CD4-positive, alpha-beta memory T cell (primary cell): ENCODE data around the gene CWC25. TPM values are rescaled to one million over a fixed set of nuclear protein-coding genes. Genes with fewer than 3 reads are reported as not detected.

Experiments
- CTCF ChIA-PET: fragments of 350-600 bp; sonication (Branson Sonifier 250); formaldehyde crosslinking; loops from one replicate; lab custom pipeline; 2021; ENCODE audit warnings: inconsistent platforms; ENCODE audit not compliant: partially characterized antibody; lab: Charles Lee
- POLR2A ChIA-PET: fragments of 350-600 bp; sonication (Branson Sonifier 250); formaldehyde crosslinking; loops from one replicate; lab custom pipeline; 2021; ENCODE audit not compliant: partially characterized antibody; lab: Charles Lee
- DNase-seq, 5 donors: peaks; one replicate each; pipeline versions ENCODE4 v3.0.0 to v3.0.0-alpha.2; 2020 to 2022; ENCODE audit warnings: mixed read lengths in 1 of 5
- H3K27ac ChIP-seq: one replicate; pipeline ENCODE4 v1.7.0; 2013; ENCODE audit warnings: low read depth, low read length
- H3K27me3 ChIP-seq: 2 replicates; pipeline ENCODE4 v1.7.0; 2013; ENCODE audit warnings: mild to moderate bottlenecking, low read length, moderate library complexity; ENCODE audit not compliant: insufficient read depth
- H3K36me3 ChIP-seq: 2 replicates; pipeline ENCODE4 v1.7.0; 2013; ENCODE audit warnings: mild to moderate bottlenecking, low read length, moderate library complexity; ENCODE audit not compliant: insufficient read depth
- H3K4me1 ChIP-seq: 2 replicates; pipeline ENCODE4 v1.7.0; 2013; ENCODE audit warnings: mild to moderate bottlenecking, low read length, moderate library complexity; ENCODE audit not compliant: insufficient read depth
- H3K4me3 ChIP-seq, 2 donors: one replicate each; pipeline ENCODE4 v1.7.0; 2013; ENCODE audit warnings: low read length in 2 of 2, mild to moderate bottlenecking in 1 of 2
- H3K9me3 ChIP-seq, 2 donors: one replicate each; pipeline ENCODE4 v1.7.0; 2013; ENCODE audit warnings: low read length in 2 of 2, control low read depth in 1 of 2; ENCODE audit not compliant: control insufficient read depth in 1 of 2
- H3K27ac Mint-ChIP-seq, 7 donors: one replicate each; pipeline ENCODE4 v1.8.0; 2020 to 2021; ENCODE audit warnings: mixed read lengths in 7 of 7, mild to moderate bottlenecking in 6 of 7, inconsistent platforms in 3 of 7, moderate library complexity in 3 of 7
- H3K27me3 Mint-ChIP-seq, 2 donors: one replicate each; pipeline ENCODE4 v1.8.0; 2020 to 2021; ENCODE audit warnings: mixed read lengths in 2 of 2
- H3K36me3 Mint-ChIP-seq, 2 donors: one replicate each; pipeline ENCODE4 v1.8.0; 2020 to 2021; ENCODE audit warnings: mixed read lengths in 2 of 2, inconsistent platforms in 1 of 2, mild to moderate bottlenecking in 1 of 2
- H3K4me1 Mint-ChIP-seq, 4 donors: one replicate each; pipeline ENCODE4 v1.8.0; 2020 to 2021; ENCODE audit warnings: mixed read lengths in 4 of 4, mild to moderate bottlenecking in 1 of 4
- H3K4me3 Mint-ChIP-seq, 8 donors: one replicate each; pipeline ENCODE4 v1.8.0; 2020 to 2021; ENCODE audit warnings: mixed read lengths in 8 of 8, mild to moderate bottlenecking in 7 of 8, moderate library complexity in 6 of 8, inconsistent platforms in 3 of 8
- H3K9me3 Mint-ChIP-seq, 8 donors: one replicate each; pipeline ENCODE4 v1.8.0; 2020 to 2021; ENCODE audit warnings: mixed read lengths in 8 of 8, mild to moderate bottlenecking in 5 of 8, inconsistent platforms in 3 of 8, moderate library complexity in 1 of 8
- intact Hi-C: fragments of 100-400 bp; cut with micrococcal nuclease; formaldehyde crosslinking; loops from one replicate; pipeline ENCODE4 v1.15.1; 2023
- polyA plus RNA-seq, 2 donors: library from polyadenylated mRNA; unstranded; fragments of 300-500 nt; fragmentation: Illumina TruSeq; gene quantifications; one replicate each; pipeline ENCODE4 v1.2.3, GENCODE V29; 2021
- total RNA-seq, 2 experiments: library from RNA; stranded (reverse); gene quantifications; one replicate each; pipeline ENCODE4 v1.2.3, GENCODE V29; 2021

The CWC25 gene
- total and polyA plus RNA-seq, 4 experiments from 2014 or later, result 4.3 to 46.8 (median 27.0) TPM

- peaks cover 30 to 53% (median 41%) of the 10 kb centered on the region in 4 donors for H3K4me1 Mint-ChIP-seq
- ChIA-PET POLR2A (interaction anchor here (0.8 to 5.1 kb wide), 16 partner anchors 13 to 404 kb away, joined by 3 to 27 read pairs (median 4); partner anchors contain the start of genes CWC25, LASP1, MLLT6 and PSMB3), CTCF (interaction anchor here (0.6 kb wide), 1 partner anchor 25 kb away, joined by 3 read pairs; no protein-coding TSS in a partner anchor)
- H3K27me3 ChIP-seq, result no peaks in the 10 kb centered on the region
- H3K4me1 ChIP-seq, result peaks cover 27% of the 10 kb centered on the region
- peak overlapping the region; percentile 86 to 96 (median 92) for H3K27ac Mint-ChIP-seq
- H3K4me3 Mint-ChIP-seq, result peak overlapping the region; percentile 91 to 98 (median 94)
- no peaks in the 10 kb centered on the region for H3K9me3 ChIP-seq
- peaks cover 0 to 2% (median 0%) of the 10 kb centered on the region in 8 donors for H3K9me3 Mint-ChIP-seq
- peak in 3 of 5 donors; percentile 53 to 76 (median 59) for DNase-seq
- peak overlapping the region; percentile 53 to 76 for H3K4me3 ChIP-seq
- H3K36me3 Mint-ChIP-seq, result peaks cover 25 to 48% of the 10 kb centered on the region in 2 donors
- H3K27me3 Mint-ChIP-seq, result no peaks in the 10 kb centered on the region
- intact Hi-C loops, result loop anchor here (1.0 to 2.0 kb wide), 5 partner anchors 26 to 354 kb away; partner anchors contain the start of genes CWC25, PSMB3 and RPL23
- H3K27ac ChIP-seq, result peak overlapping the region; percentile 76
- peaks cover 15% of the 10 kb centered on the region for H3K36me3 ChIP-seq
Observed at GRCh38 chr17:38798614-38799500, 26.3 kb downstream of the CWC25 start.

- intact Hi-C loops, result loop anchor here (1.0 to 2.0 kb wide), 2 partner anchors 55 to 355 kb away; partner anchors contain the start of gene RPL23
- no peaks in the 10 kb centered on the region for H3K27me3 ChIP-seq
- Mint-ChIP-seq H3K4me3 (peak overlapping the region; percentile 91 to 98 (median 94)), H3K4me1 (peaks cover 30 to 56% (median 42%) of the 10 kb centered on the region in 4 donors), H3K27me3 (no peaks in the 10 kb centered on the region), H3K36me3 (peaks cover 22 to 45% of the 10 kb centered on the region in 2 donors), H3K9me3 (peaks cover 0 to 2% (median 0%) of the 10 kb centered on the region in 8 donors), H3K27ac (peak overlapping the region; percentile 86 to 96 (median 92))
- peak overlapping the region; percentile 76 for H3K27ac ChIP-seq
- ChIA-PET POLR2A (interaction anchor here (0.8 to 5.1 kb wide), 7 partner anchors 12 to 406 kb away, joined by 3 to 27 read pairs (median 5); partner anchors contain the start of genes CWC25, LASP1, MLLT6 and PSMB3), CTCF (interaction anchor here (0.7 kb wide), 1 partner anchor 63 kb away, joined by 3 read pairs; no protein-coding TSS in a partner anchor)
- peaks cover 27% of the 10 kb centered on the region for H3K4me1 ChIP-seq
- peak overlapping the region; percentile 53 to 76 for H3K4me3 ChIP-seq
- DNase-seq, result no peak
- H3K9me3 ChIP-seq, result no peaks in the 10 kb centered on the region
- H3K36me3 ChIP-seq, result peaks cover 15% of the 10 kb centered on the region
Observed at GRCh38 chr17:38797828-38798227, 27.3 kb downstream of the CWC25 start.

- no peaks in the 10 kb centered on the region for H3K27me3 ChIP-seq
- no peak overlapping the region for H3K27ac ChIP-seq
- ChIA-PET CTCF (no interaction called here), POLR2A (interaction anchor here (3.0 to 5.1 kb wide), 2 partner anchors 45 to 72 kb away, joined by 15 to 27 read pairs; partner anchors contain the start of genes LASP1 and PSMB3)
- peaks cover 27% of the 10 kb centered on the region for H3K4me1 ChIP-seq
- no peak overlapping the region for H3K4me3 ChIP-seq
- intact Hi-C loops, result no loop called here
- no peaks in the 10 kb centered on the region for H3K27me3 Mint-ChIP-seq
- no peaks in the 10 kb centered on the region for H3K9me3 ChIP-seq
- peaks cover 16 to 42% of the 10 kb centered on the region in 2 donors for H3K36me3 Mint-ChIP-seq
- peaks cover 8% of the 10 kb centered on the region for H3K36me3 ChIP-seq
- DNase-seq, result no peak
- H3K27ac Mint-ChIP-seq, result peak overlapping the region in 6 of 7 donors; percentile 15 to 89 (median 58)
- peak overlapping the region in 7 of 8 donors; percentile 32 to 97 (median 48) for H3K4me3 Mint-ChIP-seq
- H3K4me1 Mint-ChIP-seq, result peaks cover 30 to 62% (median 45%) of the 10 kb centered on the region in 4 donors
- peaks cover 0 to 2% (median 0%) of the 10 kb centered on the region in 8 donors for H3K9me3 Mint-ChIP-seq
Observed at GRCh38 chr17:38797158-38797490, 28.0 kb downstream of the CWC25 start.

- intact Hi-C loops, result no loop called here
- H3K36me3 ChIP-seq, result peaks cover 3% of the 10 kb centered on the region
- Mint-ChIP-seq H3K27ac (peak overlapping the region in 6 of 7 donors; percentile 15 to 89 (median 45)), H3K4me3 (peak overlapping the region in 7 of 8 donors; percentile 17 to 97 (median 47)), H3K4me1 (peaks cover 30 to 62% (median 46%) of the 10 kb centered on the region in 4 donors), H3K36me3 (peaks cover 11 to 39% of the 10 kb centered on the region in 2 donors), H3K9me3 (peaks cover 0 to 2% (median 0%) of the 10 kb centered on the region in 8 donors), H3K27me3 (no peaks in the 10 kb centered on the region)
- ChIA-PET POLR2A (interaction anchor here (5.1 kb wide), 1 partner anchor 72 kb away, joined by 27 read pairs; the partner anchor contains the start of gene LASP1), CTCF (no interaction called here)
- no peaks in the 10 kb centered on the region for H3K9me3 ChIP-seq
- no peak overlapping the region for H3K27ac ChIP-seq
- H3K4me3 ChIP-seq, result no peak overlapping the region
- DNase-seq, result no peak
- H3K4me1 ChIP-seq, result peaks cover 27% of the 10 kb centered on the region
- no peaks in the 10 kb centered on the region for H3K27me3 ChIP-seq
Observed at GRCh38 chr17:38796451-38797157, 28.5 kb downstream of the CWC25 start.

- ChIA-PET POLR2A (interaction anchor here (0.6 kb wide), 1 partner anchor 29 kb away, joined by 3 read pairs; no protein-coding TSS in a partner anchor), CTCF (interaction anchor here (1.1 kb wide), 1 partner anchor 189 kb away, joined by 4 read pairs; no protein-coding TSS in a partner anchor)
- Histone ChIP-seq H3K27ac (no peak overlapping the region), H3K4me3 (no peak overlapping the region), H3K36me3 (no peaks in the 10 kb centered on the region), H3K27me3 (no peaks in the 10 kb centered on the region), H3K9me3 (no peaks in the 10 kb centered on the region), H3K4me1 (peaks cover 27% of the 10 kb centered on the region)
- Mint-ChIP-seq H3K4me3 (no peak overlapping the region), H3K27ac (peak overlapping the region in 1 of 7 donors; percentile 48), H3K27me3 (no peaks in the 10 kb centered on the region), H3K36me3 (peaks cover 8 to 40% of the 10 kb centered on the region in 2 donors), H3K4me1 (peaks cover 24 to 67% (median 53%) of the 10 kb centered on the region in 4 donors), H3K9me3 (no peaks in the 10 kb centered on the region)
- intact Hi-C loops, result no loop called here
- DNase-seq, result no peak
Observed at GRCh38 chr17:38794221-38794620, 30.9 kb downstream of the CWC25 start.

- H3K9me3 Mint-ChIP-seq, result no peaks in the 10 kb centered on the region
- no peak overlapping the region for H3K4me3 Mint-ChIP-seq
- H3K4me1 ChIP-seq, result peaks cover under 1% of the 10 kb centered on the region
- no peaks in the 10 kb centered on the region for H3K9me3 ChIP-seq
- H3K27me3 ChIP-seq, result no peaks in the 10 kb centered on the region
- intact Hi-C loops, result no loop called here
- POLR2A ChIA-PET, result no interaction called here
- peaks cover 0 to 44% (median 28%) of the 10 kb centered on the region in 4 donors for H3K4me1 Mint-ChIP-seq
- H3K36me3 ChIP-seq, result peaks cover 5% of the 10 kb centered on the region
- no peak overlapping the region for H3K27ac ChIP-seq
- H3K36me3 Mint-ChIP-seq, result peaks cover 5 to 32% of the 10 kb centered on the region in 2 donors
- CTCF ChIA-PET, result interaction anchor here (0.6 to 0.8 kb wide), 2 partner anchors 17 to 444 kb away, joined by 3 read pairs; no protein-coding TSS in a partner anchor
- H3K4me3 ChIP-seq, result no peak overlapping the region
- DNase-seq, result no peak
- no peak overlapping the region for H3K27ac Mint-ChIP-seq
- H3K27me3 Mint-ChIP-seq, result no peaks in the 10 kb centered on the region
Observed at GRCh38 chr17:38791162-38791561, 34.0 kb downstream of the CWC25 start.
